WI38 (cell line): ENCODE results near the gene ZBTB26.

Experiments used
- H3K4me3 ChIP-seq: 2 replicates; pipeline ENCODE4 v1.5.1; 2011; ENCODE audit warnings: low read depth, mild to moderate bottlenecking, control low read depth, low read length
- TF ChIP-seq, protein P1 (sequence below): IDR thresholded peaks from 2 replicates; pipeline ENCODE4 v1.5.1; 2012; ENCODE audit warnings: low read depth, mild to moderate bottlenecking, control low read depth, low read length

Gene ZBTB26, protein sequence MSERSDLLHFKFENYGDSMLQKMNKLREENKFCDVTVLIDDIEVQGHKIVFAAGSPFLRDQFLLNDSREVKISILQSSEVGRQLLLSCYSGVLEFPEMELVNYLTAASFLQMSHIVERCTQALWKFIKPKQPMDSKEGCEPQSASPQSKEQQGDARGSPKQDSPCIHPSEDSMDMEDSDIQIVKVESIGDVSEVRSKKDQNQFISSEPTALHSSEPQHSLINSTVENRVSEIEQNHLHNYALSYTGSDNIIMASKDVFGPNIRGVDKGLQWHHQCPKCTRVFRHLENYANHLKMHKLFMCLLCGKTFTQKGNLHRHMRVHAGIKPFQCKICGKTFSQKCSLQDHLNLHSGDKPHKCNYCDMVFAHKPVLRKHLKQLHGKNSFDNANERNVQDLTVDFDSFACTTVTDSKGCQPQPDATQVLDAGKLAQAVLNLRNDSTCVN

DNA sequence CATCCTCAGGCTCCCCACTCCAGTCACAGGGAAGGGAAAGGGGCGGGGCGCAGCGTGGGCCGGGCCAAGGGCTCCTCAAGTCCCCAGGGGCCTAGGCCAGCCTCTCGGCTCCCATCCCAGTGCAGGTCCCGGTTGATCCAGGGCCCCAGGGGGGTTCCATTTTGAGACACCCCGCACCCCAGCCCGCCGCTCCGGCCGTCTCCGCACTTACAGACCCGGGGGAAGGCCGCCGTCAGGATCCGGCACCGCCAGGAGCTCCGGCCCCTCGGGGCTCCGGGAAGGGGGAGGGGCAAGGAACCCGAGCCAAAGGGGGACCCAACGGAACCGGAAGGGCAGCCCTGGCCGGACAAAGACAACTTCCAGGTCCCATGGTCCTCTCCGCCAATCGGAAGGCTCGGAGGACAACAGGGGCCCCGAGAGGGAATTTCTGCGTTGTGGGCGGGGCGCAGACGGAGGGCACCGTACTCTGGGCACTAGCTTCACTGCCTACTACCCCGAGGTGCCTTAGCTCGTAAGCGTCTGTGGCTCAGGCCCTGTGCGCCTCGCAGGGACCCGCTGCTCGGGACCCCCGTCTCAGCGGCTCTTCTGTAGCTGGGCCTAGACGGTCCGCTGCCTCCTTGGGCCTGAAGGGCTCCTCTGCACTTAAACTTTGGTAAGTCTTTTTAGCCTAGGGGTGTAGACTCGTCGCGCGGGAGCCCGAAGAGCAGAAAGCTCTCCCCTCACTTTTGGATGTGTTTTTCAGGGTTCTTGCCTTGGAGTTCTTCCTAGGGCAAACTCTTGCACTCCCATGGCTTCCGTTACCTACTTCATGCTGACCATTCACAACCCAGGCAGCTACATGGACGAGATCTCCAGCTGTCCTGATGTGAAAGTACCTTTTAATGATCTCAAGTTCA lies at the start of gene ZBTB26:
Gene ZBTB26, minus strand, starts transcription at position 287 of the 896 bp plus-strand sequence. CDS start 11,578 bp downstream, outside the sequence.
- TF ChIP-seq, protein P1, sequence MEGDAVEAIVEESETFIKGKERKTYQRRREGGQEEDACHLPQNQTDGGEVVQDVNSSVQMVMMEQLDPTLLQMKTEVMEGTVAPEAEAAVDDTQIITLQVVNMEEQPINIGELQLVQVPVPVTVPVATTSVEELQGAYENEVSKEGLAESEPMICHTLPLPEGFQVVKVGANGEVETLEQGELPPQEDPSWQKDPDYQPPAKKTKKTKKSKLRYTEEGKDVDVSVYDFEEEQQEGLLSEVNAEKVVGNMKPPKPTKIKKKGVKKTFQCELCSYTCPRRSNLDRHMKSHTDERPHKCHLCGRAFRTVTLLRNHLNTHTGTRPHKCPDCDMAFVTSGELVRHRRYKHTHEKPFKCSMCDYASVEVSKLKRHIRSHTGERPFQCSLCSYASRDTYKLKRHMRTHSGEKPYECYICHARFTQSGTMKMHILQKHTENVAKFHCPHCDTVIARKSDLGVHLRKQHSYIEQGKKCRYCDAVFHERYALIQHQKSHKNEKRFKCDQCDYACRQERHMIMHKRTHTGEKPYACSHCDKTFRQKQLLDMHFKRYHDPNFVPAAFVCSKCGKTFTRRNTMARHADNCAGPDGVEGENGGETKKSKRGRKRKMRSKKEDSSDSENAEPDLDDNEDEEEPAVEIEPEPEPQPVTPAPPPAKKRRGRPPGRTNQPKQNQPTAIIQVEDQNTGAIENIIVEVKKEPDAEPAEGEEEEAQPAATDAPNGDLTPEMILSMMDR = no peak
- H3K4me3 ChIP-seq = peak within 1 kb of the TSS; percentile 78

DNA sequence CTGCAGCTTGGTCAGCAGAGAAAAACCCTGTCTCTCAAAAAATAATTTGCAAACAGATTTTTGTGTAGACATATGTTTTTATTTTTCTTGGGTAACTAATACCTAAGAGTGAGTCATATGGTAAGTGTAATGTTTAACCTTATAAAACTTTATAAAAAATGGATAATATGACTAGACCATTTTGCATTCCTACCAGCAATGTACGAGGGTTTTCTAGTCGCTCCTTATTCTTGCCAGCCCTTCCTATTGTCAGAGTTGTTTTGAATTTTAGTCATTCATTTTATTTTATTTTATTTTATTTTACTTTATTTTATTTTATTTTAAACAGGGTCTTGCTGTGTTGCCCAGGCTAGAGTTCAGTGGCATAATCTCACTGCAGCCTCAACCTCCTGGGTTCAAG lies 47.3 kb upstream of the ZBTB26 start:
- no peak overlapping the region for H3K4me3 ChIP-seq
- TF ChIP-seq, protein P1 = no peak

DNA sequence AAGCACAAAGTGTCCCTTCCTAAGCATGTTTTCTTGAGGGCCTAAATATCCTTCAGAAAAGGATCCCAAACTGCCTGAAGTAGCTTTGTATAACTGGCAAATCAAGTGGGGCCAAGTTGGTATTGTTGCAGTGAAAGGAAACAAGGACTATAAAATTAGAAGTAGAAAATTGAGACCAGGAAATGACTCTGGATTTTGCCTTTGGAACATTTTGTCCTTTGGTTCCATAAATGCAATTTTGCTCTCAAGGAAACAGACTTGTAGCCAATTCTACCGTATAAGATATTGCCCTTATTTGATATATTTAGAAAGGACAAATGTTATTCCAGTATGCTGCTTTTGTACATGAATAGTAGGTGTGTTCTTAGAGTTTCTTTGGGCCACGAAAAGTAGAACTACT lies 43.9 kb upstream of the ZBTB26 start:
- TF ChIP-seq, protein P1 = no peak
- no peak overlapping the region for H3K4me3 ChIP-seq

DNA sequence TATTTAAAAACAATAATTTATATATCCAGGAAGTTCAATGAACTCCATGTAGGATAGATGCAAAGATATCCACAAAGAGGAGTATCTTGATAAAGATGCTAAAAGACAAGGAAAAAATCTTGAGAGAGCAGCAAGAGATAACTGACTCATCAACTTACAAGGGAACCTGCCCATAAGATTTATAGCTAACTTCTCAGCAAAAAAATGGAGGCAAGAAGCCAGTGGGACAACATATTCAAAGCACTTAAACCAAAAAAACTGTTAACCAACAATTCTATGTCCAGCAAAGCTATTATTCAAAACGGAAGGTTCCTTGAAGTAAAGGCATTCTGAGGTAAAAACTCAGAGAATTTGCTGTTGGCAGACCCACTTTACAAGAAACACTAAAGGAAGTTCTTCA lies 29.8 kb upstream of the ZBTB26 start:
- H3K4me3 ChIP-seq = no peak overlapping the region
- TF ChIP-seq, protein P1 = no peak

DNA sequence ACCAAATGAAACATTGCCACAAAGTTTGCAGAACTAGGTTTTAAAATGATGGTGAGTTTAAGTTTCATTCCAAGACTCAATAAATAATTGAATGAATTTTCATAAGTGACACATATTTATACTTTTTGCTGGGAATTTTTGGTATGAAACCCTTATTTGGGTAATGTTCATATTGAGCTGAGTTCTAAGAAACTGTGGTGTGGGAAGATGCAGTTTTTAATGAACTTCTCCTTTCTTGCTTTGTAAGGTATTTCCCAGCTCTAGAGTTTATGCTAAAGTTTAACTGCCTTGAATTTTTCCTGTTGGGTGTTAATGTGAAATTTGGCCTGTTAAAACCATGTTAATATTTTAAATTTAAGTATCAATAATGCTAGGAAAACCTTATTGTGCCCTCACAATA lies 24.6 kb upstream of the ZBTB26 start:
- H3K4me3 ChIP-seq = no peak overlapping the region
- TF ChIP-seq, protein P1 = no peak

DNA sequence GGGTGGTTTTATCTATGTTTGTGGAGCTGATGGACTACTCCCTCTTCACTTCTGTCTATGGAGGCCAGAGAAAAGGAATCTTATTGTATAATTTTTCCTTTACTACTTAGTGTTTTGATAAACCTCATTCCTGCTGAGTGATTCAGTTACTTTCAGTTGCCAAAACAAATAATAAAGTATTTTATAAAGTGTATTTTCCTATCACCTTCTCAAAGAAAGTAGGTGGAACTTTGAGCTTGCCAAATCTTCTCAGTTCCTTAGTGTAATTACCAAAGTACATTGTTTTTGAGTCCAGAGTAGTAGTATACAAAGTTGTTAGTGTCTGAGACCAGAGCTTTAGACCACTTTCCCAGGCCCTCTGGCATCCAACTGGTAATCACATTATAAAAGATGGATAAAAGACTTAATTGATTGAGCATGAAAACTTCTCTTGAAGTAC lies 23.0 kb upstream of the ZBTB26 start:
- no peak overlapping the region for H3K4me3 ChIP-seq
- TF ChIP-seq, protein P1 = no peak
